K562 (cell line): ENCODE data around the gene SPTAN1. TPM values are rescaled to one million over a fixed set of nuclear protein-coding genes. Genes with fewer than 3 reads are reported as not detected.

Experiments used
- ATAC-seq: fragments of 200-7000 bp; cut with Tn5 transposase; 3 replicates; pipeline ENCODE4 v1.9.1; 2020; ENCODE audit warnings: moderate library complexity
- BruUV-seq: library from RNA; stranded (reverse); fragments of 400-500 nt; replicated peaks from 2 replicates; lab custom pipeline; 2021; lab: Mats Ljungman, UMichigan
- CTCF ChIA-PET: fragments of 300-600 bp; formaldehyde crosslinking; extraction: SDS; loops from one replicate; lab custom pipeline; 2021; ENCODE audit warnings: low intra/inter-chr PET ratio; lab: Yijun Ruan, JAX
- POLR2A ChIA-PET: fragments of 300-600, 350-650 bp; sonication (Branson Sonifier 250); formaldehyde crosslinking; extraction: SDS; loops from one replicate; lab custom pipeline; 2021; ENCODE audit warnings: antibody characterized with exemption, inconsistent platforms; lab: Yijun Ruan, JAX
- DNase-seq, 4 experiments: peaks; one replicate each; pipeline versions ENCODE4 v3.0.0 to v3.0.0-alpha.2; 2011 to 2018; ENCODE audit warnings: low spot score in 3 of 4, mixed read lengths in 3 of 4; ENCODE audit errors: extremely low read depth in 1 of 4
- FAIRE-seq: peaks from 2 replicates; lab custom pipeline; 2011; peaks lifted over from hg19 to GRCh38; lab: Jason Lieb, UNC
- H2AFZ ChIP-seq: 2 replicates; pipeline ENCODE4 v1.6.0; 2011; ENCODE audit warnings: low read depth, low read length, control low read depth, inconsistent platforms
- H3K27ac ChIP-seq: fragments of 200-600 bp; 3 replicates; pipeline ENCODE4 v1.8.0; 2011; ENCODE audit warnings: low read depth, mild to moderate bottlenecking, control low read depth, inconsistent platforms, low read length, moderate library complexity, mixed read lengths; ENCODE audit errors: extremely low read depth
- H3K27me3 ChIP-seq, 2 experiments: fragments of 300-600 bp in 1 of 2; 2 replicates in 1 of 2; 3 replicates in 1 of 2; pipeline versions ENCODE4 v1.6.0 to v1.8.0; 2011; ENCODE audit warnings: inconsistent platforms in 2 of 2, low read length in 2 of 2, mild to moderate bottlenecking in 1 of 2, mixed read lengths in 1 of 2, moderate library complexity in 1 of 2; ENCODE audit not compliant: control insufficient read depth in 2 of 2, insufficient read depth in 2 of 2
- H3K36me3 ChIP-seq: fragments of 300-600 bp; 3 replicates; pipeline ENCODE4 v1.8.0; 2011; ENCODE audit warnings: mild to moderate bottlenecking, low read length, inconsistent platforms; ENCODE audit not compliant: control insufficient read depth, insufficient read depth
- H3K4me1 ChIP-seq, 2 experiments: fragments of 200-600 bp in 1 of 2; replicated peaks in 1 of 2; 2 replicates in 1 of 2; 3 replicates in 1 of 2; pipeline versions ENCODE4 v1.5.1 to v1.8.0; 2011; ENCODE audit warnings: inconsistent platforms in 2 of 2, low read length in 2 of 2, mild to moderate bottlenecking in 1 of 2, mixed read lengths in 1 of 2, moderate library complexity in 1 of 2; ENCODE audit not compliant: control insufficient read depth in 2 of 2, insufficient read depth in 2 of 2
- H3K4me2 ChIP-seq: 2 replicates; pipeline ENCODE4 v1.6.1; 2011; ENCODE audit warnings: low read length, control low read depth, inconsistent platforms, mixed read lengths; ENCODE audit not compliant: insufficient read depth
- H3K4me3 ChIP-seq: fragments of 200-600 bp; sonication (generic), shearing (Covaris generic); 2 replicates; pipeline ENCODE4 v1.5.1; 2016; ENCODE audit warnings: control low read depth, inconsistent platforms
- H3K79me2 ChIP-seq: fragments of 200-600 bp; 3 replicates; pipeline ENCODE4 v1.8.0; 2011; ENCODE audit warnings: low read length, inconsistent platforms; ENCODE audit not compliant: control insufficient read depth, insufficient read depth
- H3K9ac ChIP-seq, 2 experiments: 2 replicates each; pipeline versions ENCODE4 v1.6.0 to v1.6.1; 2011; ENCODE audit warnings: low read depth in 2 of 2, low read length in 2 of 2, control low read depth in 1 of 2, inconsistent platforms in 1 of 2, mild to moderate bottlenecking in 1 of 2, mixed read lengths in 1 of 2; ENCODE audit not compliant: insufficient read depth in 1 of 2
- H3K9me1 ChIP-seq: one replicate; pipeline ENCODE4 v1.6.0; 2011; ENCODE audit warnings: inconsistent platforms, mild to moderate bottlenecking, low read length, moderate library complexity; ENCODE audit not compliant: control insufficient read depth, insufficient read depth
- H3K9me3 ChIP-seq: replicated peaks from 2 replicates; pipeline ENCODE4 v1.5.1; 2011; ENCODE audit warnings: low read depth, low read length, inconsistent platforms; ENCODE audit not compliant: control insufficient read depth, insufficient read depth
- H4K20me1 ChIP-seq: replicated peaks from 2 replicates; pipeline ENCODE4 v1.6.1; 2011; ENCODE audit warnings: low read length, inconsistent platforms, mixed read lengths; ENCODE audit not compliant: control insufficient read depth, insufficient read depth
- BRD9 ChIP-seq: fragments of 450-650 bp; IDR thresholded peaks from 2 replicates; pipeline ENCODE4 v1.6.1; 2018; ENCODE audit warnings: low read depth; ENCODE audit not compliant: partially characterized antibody
- CAMTA2 ChIP-seq: fragments of 250-450 bp; sonication (Bioruptor Pico); conservative IDR thresholded peaks from 2 replicates; pipeline ENCODE4 v1.5.1; 2022
- ETV1 ChIP-seq: fragments of 450-650 bp; conservative IDR thresholded peaks from 2 replicates; pipeline ENCODE4 v1.6.1; 2016; ENCODE audit warnings: missing genetic modification characterization, control low read depth, low read depth, missing compliant biosample characterization
- KDM4B ChIP-seq, 2 experiments: fragments of 450-650 bp in 1 of 2; sonication (generic) in 1 of 2; IDR thresholded peaks; 2 replicates each; pipeline ENCODE4 v1.6.1; 2016 to 2017; ENCODE audit warnings: borderline replicate concordance in 2 of 2, antibody characterized with exemption in 1 of 2, low read depth in 1 of 2, mild to moderate bottlenecking in 1 of 2
- MEIS2 ChIP-seq: fragments of 450-650 bp; IDR thresholded peaks from 2 replicates; pipeline ENCODE4 v1.6.1; 2014; ENCODE audit warnings: mild to moderate bottlenecking; ENCODE audit not compliant: partially characterized antibody
- MTA1 ChIP-seq: fragments of 450-650 bp; IDR thresholded peaks from 2 replicates; pipeline ENCODE4 v1.6.1; 2017; ENCODE audit warnings: borderline replicate concordance
- PHF21A ChIP-seq: fragments of 450-650 bp; IDR thresholded peaks from 2 replicates; pipeline ENCODE4 v1.6.1; 2017; ENCODE audit warnings: low read depth, borderline replicate concordance
- PHTF2 ChIP-seq: fragments of 250-450 bp; sonication (Bioruptor Pico); IDR thresholded peaks from 2 replicates; pipeline ENCODE4 v1.5.0; 2021; ENCODE audit warnings: mild to moderate bottlenecking
- SIRT6 ChIP-seq: IDR thresholded peaks from one replicate; pipeline ENCODE4 v1.6.1; 2012; ENCODE audit warnings: low read depth, mild to moderate bottlenecking, control low read depth, inconsistent platforms, low read length, moderate library complexity
- SNRNP70 ChIP-seq: fragments of 200-400 bp; formaldehyde crosslinking; optimal IDR thresholded peaks from 2 replicates; pipeline ENCODE3; 2017; ENCODE audit warnings: low read depth, low read length
- TCF3 ChIP-seq: sonication (generic); formaldehyde crosslinking; IDR thresholded peaks from 2 replicates; pipeline ENCODE4 v1.4.0; 2020; ENCODE audit warnings: mild to moderate bottlenecking, missing genetic modification reagents
- ZNF140 ChIP-seq: fragments of 250-450 bp; sonication (Bioruptor Pico); IDR thresholded peaks from 2 replicates; pipeline ENCODE4 v1.8.0; 2021; ENCODE audit warnings: moderate library complexity, mild to moderate bottlenecking, inconsistent platforms
- ZNF253 ChIP-seq: fragments of 250-450 bp; sonication (Bioruptor Pico); conservative IDR thresholded peaks from 2 replicates; pipeline ENCODE4 v1.6.1; 2021; ENCODE audit warnings: mild to moderate bottlenecking
- WGBS: fragments of 100-300 bp; shearing (Covaris generic); methylation state at CpG from one replicate; pipeline ENCODE4 v1.1.6; 2016; ENCODE audit warnings: low coverage, mixed read lengths; ENCODE audit not compliant: insufficient coverage; ENCODE audit errors: missing lambda C conversion rate; 5-methylcytosine and 5-hydroxymethylcytosine counted together
- in situ Hi-C: fragments of 300-500 bp; cut with MboI; formaldehyde crosslinking; loops from 4 replicates; pipeline ENCODE4 v1.15.0; 2018; ENCODE audit warnings: inconsistent platforms, mixed read lengths
- intact Hi-C: fragments of 100-400 bp; cut with micrococcal nuclease; formaldehyde crosslinking; loops from 2 replicates; pipeline ENCODE4 v1.14.2; 2022
- polyA plus RNA-seq, 8 experiments: library from polyadenylated mRNA; depleted of rRNA in 4 of 8; stranded (reverse) in 5 of 8; unstranded in 3 of 8; fragments of >200 nt; fragmentation: Nextera tagmentation in 2 of 8; fragmentation: Illumina TruSeq in 1 of 8; extraction: Ambion mirVana in 2 of 8; extraction: Trizol in 1 of 8; gene quantifications; 2 replicates each; pipeline versions ENCODE4 v1.2.1 to v1.2.3, GENCODE V29; 2011 to 2014; ENCODE audit warnings: inconsistent platforms in 1 of 8, missing spikeins in 1 of 8
- total RNA-seq, 7 experiments: library from RNA; depleted of rRNA in 6 of 7; stranded (reverse); fragments of >200 nt in 6 of 7; fragmentation: Illumina TruSeq in 2 of 7; extraction: Trizol in 2 of 7; gene quantifications; 2 replicates each; pipeline versions ENCODE4 v1.2.1 to v1.2.3, GENCODE V29; 2011 to 2021; ENCODE audit warnings: low replicate concordance in 1 of 7
- TF ChIP-seq, protein P1 (sequence below): fragments of 250-450 bp; sonication (Bioruptor Pico); IDR thresholded peaks from 2 replicates; pipeline ENCODE4 v1.4.0; 2020
- TF ChIP-seq, protein P2 (sequence below): sonication (generic); formaldehyde crosslinking; IDR thresholded peaks from 2 replicates; pipeline ENCODE4 v1.8.1; 2022; ENCODE audit warnings: missing genetic modification reagents

Gene SPTAN1
- total and polyA plus RNA-seq, 9 of the 15 experiments (the other 6 are each of a cell fraction or from before 2014, with no cell fraction given): 1.5 to 13.5 (median 6.8) TPM

DNA sequence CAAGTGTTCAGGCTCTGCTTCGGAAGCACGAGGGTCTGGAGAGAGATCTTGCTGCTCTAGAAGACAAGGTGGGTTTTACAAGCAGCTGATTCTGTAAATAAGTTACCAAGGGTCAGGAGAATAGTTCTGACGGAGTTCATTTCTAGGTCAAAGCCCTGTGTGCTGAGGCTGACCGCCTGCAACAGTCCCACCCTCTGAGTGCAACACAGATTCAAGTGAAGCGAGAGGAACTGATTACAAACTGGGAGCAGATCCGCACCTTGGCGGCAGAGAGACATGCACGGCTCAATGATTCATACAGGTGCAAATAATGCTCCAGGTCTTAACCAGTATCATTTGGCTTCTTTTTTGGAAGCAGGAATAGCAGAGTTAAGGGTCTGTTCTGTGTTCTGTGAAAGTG is 24.8 kb downstream of the SPTAN1 start:
- intact Hi-C loops (no loop called here), in situ Hi-C loops (no loop called here)
- no peak for FAIRE-seq
- Histone ChIP-seq H3K4me2 (no peak overlapping the region), H3K4me3 (no peak overlapping the region), H2AFZ (no peak overlapping the region), H3K9ac (no peak overlapping the region), H4K20me1 (no peaks in the 10 kb centered on the region; the same call in 1 of the 2 replicates), H3K9me1 (no peaks in the 10 kb centered on the region), H3K36me3 (no peaks in the 10 kb centered on the region), H3K9me3 (no peaks in the 10 kb centered on the region), H3K27me3 (0 out of 5 replicates have a peak, but pooled peaks cover 0 to 4% of the 10 kb centered on the region in 2 experiments), H3K79me2 (no peaks in the 10 kb centered on the region), H3K27ac (no peak overlapping the region), H3K4me1 (no peaks in the 10 kb centered on the region)
- CTCF ChIA-PET: no interaction called here
- WGBS: 49% methylated on average over 8 of the region's 8 CpGs
- ATAC-seq: no peak
- no peak for DNase-seq
- BruUV-seq: no TSS peak
- TF ChIP-seq KDM4B (IDR thresholded peaks at IDR 0.05; ENCODE audit: borderline replicate concordance in 2 of 2, low read depth in 1 of 2) (no peak), PHTF2 (CRISPR knock-in tag) (no peak), CAMTA2 (no peak), BRD9 (no peak), MTA1 (no peak), ZNF253 (no peak), ETV1 (no peak), SNRNP70 (no peak), TCF3 (no peak), SIRT6 (no peak), MEIS2 (no peak), PHF21A (no peak), ZNF140 (CRISPR knock-in tag) (no peak)
- TF ChIP-seq, protein P1, sequence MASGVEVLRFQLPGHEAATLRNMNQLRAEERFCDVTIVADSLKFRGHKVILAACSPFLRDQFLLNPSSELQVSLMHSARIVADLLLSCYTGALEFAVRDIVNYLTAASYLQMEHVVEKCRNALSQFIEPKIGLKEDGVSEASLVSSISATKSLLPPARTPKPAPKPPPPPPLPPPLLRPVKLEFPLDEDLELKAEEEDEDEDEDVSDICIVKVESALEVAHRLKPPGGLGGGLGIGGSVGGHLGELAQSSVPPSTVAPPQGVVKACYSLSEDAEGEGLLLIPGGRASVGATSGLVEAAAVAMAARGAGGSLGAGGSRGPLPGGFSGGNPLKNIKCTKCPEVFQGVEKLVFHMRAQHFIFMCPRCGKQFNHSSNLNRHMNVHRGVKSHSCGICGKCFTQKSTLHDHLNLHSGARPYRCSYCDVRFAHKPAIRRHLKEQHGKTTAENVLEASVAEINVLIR (CRISPR knock-in tag): no peak
- TF ChIP-seq, protein P2, sequence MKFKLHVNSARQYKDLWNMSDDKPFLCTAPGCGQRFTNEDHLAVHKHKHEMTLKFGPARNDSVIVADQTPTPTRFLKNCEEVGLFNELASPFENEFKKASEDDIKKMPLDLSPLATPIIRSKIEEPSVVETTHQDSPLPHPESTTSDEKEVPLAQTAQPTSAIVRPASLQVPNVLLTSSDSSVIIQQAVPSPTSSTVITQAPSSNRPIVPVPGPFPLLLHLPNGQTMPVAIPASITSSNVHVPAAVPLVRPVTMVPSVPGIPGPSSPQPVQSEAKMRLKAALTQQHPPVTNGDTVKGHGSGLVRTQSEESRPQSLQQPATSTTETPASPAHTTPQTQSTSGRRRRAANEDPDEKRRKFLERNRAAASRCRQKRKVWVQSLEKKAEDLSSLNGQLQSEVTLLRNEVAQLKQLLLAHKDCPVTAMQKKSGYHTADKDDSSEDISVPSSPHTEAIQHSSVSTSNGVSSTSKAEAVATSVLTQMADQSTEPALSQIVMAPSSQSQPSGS (CRISPR knock-in tag): no peak
- POLR2A ChIA-PET: no interaction called here
